ENCODE data around the gene GPR161.

Gene GPR161

DNA sequence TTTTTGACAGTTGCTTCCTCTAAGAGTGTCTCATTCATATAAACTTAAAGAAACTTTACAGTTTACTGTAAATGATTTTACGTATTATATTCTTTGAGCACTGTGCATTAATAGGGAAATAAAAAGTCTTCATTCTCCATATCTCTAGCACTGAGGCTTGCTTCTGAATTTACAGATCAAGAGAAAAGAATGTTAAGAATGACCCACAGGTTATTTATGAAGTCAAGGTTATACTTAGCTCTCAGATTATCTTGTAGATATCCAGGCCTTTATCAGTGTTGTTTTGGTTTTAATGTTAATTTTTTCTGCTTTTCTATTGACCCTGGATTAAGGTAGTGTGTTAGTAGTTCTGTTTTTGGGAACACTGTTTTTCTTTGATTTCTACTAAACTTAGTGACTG is 91.4 kb downstream of the GPR161 start:
- no peaks in the 10 kb centered on the region for H3K27me3 Mint-ChIP-seq (ENCODE audit: low read depth)
- no peaks in the 10 kb centered on the region for H3K4me1 Mint-ChIP-seq
- TF ChIP-seq, protein P1, sequence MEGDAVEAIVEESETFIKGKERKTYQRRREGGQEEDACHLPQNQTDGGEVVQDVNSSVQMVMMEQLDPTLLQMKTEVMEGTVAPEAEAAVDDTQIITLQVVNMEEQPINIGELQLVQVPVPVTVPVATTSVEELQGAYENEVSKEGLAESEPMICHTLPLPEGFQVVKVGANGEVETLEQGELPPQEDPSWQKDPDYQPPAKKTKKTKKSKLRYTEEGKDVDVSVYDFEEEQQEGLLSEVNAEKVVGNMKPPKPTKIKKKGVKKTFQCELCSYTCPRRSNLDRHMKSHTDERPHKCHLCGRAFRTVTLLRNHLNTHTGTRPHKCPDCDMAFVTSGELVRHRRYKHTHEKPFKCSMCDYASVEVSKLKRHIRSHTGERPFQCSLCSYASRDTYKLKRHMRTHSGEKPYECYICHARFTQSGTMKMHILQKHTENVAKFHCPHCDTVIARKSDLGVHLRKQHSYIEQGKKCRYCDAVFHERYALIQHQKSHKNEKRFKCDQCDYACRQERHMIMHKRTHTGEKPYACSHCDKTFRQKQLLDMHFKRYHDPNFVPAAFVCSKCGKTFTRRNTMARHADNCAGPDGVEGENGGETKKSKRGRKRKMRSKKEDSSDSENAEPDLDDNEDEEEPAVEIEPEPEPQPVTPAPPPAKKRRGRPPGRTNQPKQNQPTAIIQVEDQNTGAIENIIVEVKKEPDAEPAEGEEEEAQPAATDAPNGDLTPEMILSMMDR (IDR thresholded peaks at IDR 0.05; ENCODE audit: unreplicated experiment in 3 of 3) = no peak
- H3K36me3 Mint-ChIP-seq (ENCODE audit: low read depth) = peaks cover 39% of the 10 kb centered on the region
- H3K9me3 Mint-ChIP-seq = no peaks in the 10 kb centered on the region
- no peak overlapping the region for H3K4me3 Mint-ChIP-seq
- no peak overlapping the region for H3K27ac Mint-ChIP-seq

DNA sequence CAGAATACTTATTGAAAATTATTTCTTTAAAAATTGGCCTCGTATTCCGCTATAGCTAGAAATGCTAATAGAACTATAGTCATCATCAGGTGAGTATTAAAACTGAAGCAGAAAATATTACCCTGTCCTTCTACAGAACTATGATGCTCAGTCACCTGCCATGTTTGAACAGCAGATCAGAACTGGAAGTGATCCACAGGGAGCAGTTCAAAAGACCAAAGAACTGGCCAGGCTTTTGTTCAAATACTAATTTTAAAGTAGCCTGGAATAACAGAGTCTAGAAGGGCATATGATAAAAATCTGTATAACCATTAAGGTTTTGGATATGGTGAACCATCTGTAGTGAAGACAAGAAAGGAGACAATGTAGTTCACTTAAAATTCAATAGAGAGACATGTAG is 94.4 kb downstream of the GPR161 start:
- no peaks in the 10 kb centered on the region for H3K27me3 Mint-ChIP-seq (ENCODE audit: low read depth)
- H3K9me3 Mint-ChIP-seq = no peaks in the 10 kb centered on the region
- H3K4me3 Mint-ChIP-seq = no peak overlapping the region
- H3K36me3 Mint-ChIP-seq (ENCODE audit: low read depth) = peaks cover 37% of the 10 kb centered on the region
- no peaks in the 10 kb centered on the region for H3K4me1 Mint-ChIP-seq
- no peak overlapping the region for H3K27ac Mint-ChIP-seq
- TF ChIP-seq, protein P1 (IDR thresholded peaks at IDR 0.05; ENCODE audit: unreplicated experiment in 3 of 3) = no peak

DNA sequence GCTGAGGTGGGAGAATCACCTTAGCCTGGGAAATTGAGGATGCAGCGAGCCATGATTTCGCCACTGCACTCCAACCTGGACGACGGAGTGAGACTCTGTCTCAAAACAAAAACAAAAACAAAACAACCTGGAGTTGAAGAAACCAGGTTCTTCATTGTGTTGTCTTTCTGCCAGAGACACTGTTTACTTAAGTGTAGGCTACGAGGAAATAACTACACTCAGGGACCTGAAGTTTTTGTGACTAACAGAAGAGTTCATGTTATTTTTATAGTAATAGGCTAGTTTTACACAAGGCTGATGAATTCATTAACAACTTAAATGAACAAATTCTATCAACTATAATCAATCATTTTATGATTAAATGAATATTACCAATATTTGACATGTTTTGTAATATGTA is 101.4 kb downstream of the GPR161 start:
- no peak overlapping the region for H3K27ac Mint-ChIP-seq
- no peaks in the 10 kb centered on the region for H3K27me3 Mint-ChIP-seq (ENCODE audit: low read depth)

DNA sequence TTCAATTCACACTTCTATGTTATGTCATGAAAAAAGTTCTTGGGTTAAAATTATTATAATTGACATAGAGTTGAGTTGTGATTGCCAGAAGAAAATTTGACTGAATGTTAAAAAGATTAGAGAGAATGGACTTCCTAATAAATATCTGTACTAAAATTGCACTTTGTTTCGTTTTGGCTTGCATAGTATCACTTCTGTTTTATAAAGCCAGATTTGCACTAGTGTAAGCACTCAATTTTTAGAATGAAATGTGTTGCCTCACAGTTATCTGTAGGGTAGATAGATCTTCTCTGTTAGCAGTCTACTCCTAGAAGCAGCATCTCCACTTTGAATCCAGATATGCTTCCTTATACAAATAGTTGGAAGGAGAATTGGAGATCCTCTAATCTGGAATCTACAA is 104.7 kb downstream of the GPR161 start:
- H3K4me1 Mint-ChIP-seq = no peaks in the 10 kb centered on the region
- H3K36me3 Mint-ChIP-seq (ENCODE audit: low read depth) = peaks cover 9% of the 10 kb centered on the region
- TF ChIP-seq, protein P1 (IDR thresholded peaks at IDR 0.05; ENCODE audit: unreplicated experiment in 3 of 3) = no peak
- H3K4me3 Mint-ChIP-seq = no peak overlapping the region
- no peaks in the 10 kb centered on the region for H3K27me3 Mint-ChIP-seq (ENCODE audit: low read depth)
- no peaks in the 10 kb centered on the region for H3K9me3 Mint-ChIP-seq
- no peak overlapping the region for H3K27ac Mint-ChIP-seq

More for the DNA sequence above, 101.4 kb downstream of the GPR161 start:
- peaks cover 14% of the 10 kb centered on the region for H3K36me3 Mint-ChIP-seq (ENCODE audit: low read depth)
- H3K9me3 Mint-ChIP-seq = no peaks in the 10 kb centered on the region
- H3K4me1 Mint-ChIP-seq = no peaks in the 10 kb centered on the region
- TF ChIP-seq, protein P1 (IDR thresholded peaks at IDR 0.05; ENCODE audit: unreplicated experiment in 3 of 3) = no peak
- H3K4me3 Mint-ChIP-seq = no peak overlapping the region

DNA sequence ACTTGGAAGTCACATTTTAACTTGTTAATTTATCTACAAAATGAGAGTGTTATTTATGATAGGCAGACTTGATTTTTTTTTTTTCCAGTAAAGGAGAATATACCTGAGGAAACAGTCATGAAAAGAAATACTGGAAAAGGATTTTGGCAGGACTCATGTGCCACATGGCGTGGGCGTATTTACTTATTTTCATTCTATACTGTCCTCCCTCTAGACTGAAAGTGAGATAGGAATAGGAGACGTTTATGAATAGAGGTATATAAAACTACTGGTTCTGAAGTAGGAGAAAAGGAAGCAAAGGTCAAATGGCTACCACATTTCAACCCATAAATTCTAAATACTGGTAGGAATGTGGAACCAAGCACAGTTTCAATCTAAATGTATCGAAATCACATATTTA is 105.1 kb downstream of the GPR161 start:
- Mint-ChIP-seq H3K4me1 (no peaks in the 10 kb centered on the region), H3K9me3 (no peaks in the 10 kb centered on the region), H3K36me3 (ENCODE audit: low read depth) (peaks cover 9% of the 10 kb centered on the region), H3K4me3 (no peak overlapping the region), H3K27me3 (ENCODE audit: low read depth) (no peaks in the 10 kb centered on the region), H3K27ac (no peak overlapping the region)
- TF ChIP-seq, protein P1 (IDR thresholded peaks at IDR 0.05; ENCODE audit: unreplicated experiment in 3 of 3) = no peak

DNA sequence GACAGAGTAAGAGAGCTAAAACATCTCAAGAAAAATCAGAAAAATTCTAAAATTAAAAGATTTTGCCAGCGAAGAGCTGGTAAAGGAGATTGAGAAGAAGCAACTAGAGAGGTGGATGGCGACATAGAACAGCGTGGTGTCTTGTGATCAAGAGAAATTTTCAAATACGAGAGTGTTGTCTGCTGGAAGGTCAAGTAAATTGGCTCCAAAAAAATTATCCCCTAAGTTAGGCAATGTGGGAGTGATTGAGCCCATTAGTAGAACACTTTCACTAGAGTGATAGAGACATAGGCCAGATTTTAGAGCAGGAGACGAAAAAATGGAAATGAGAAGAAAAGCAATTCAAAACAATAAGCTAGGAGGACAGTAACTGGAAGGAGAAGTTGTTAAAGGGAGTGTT is 105.5 kb downstream of the GPR161 start:
- no peak overlapping the region for H3K4me3 Mint-ChIP-seq
- H3K9me3 Mint-ChIP-seq = no peaks in the 10 kb centered on the region
- no peak overlapping the region for H3K27ac Mint-ChIP-seq
- TF ChIP-seq, protein P1 (IDR thresholded peaks at IDR 0.05; ENCODE audit: unreplicated experiment in 3 of 3) = no peak
- no peaks in the 10 kb centered on the region for H3K4me1 Mint-ChIP-seq
- no peaks in the 10 kb centered on the region for H3K27me3 Mint-ChIP-seq (ENCODE audit: low read depth)
- peaks cover 9% of the 10 kb centered on the region for H3K36me3 Mint-ChIP-seq (ENCODE audit: low read depth)
